D721Med (cell line): ENCODE results near the gene PIBF1.

ENCODE experiments used
- DNase-seq: peaks from one replicate; pipeline ENCODE4 v3.0.0; 2011; ENCODE audit warnings: low spot score; ENCODE audit not compliant: insufficient read length
- FAIRE-seq: peaks from 2 replicates; lab custom pipeline; 2011; peaks lifted over from hg19 to GRCh38; lab: Jason Lieb, UNC
- TF ChIP-seq, protein P1 (sequence below): IDR thresholded peaks from 2 replicates; pipeline ENCODE4 v1.5.1; 2012; ENCODE audit warnings: mild to moderate bottlenecking, control low read depth; ENCODE audit not compliant: insufficient read depth; ENCODE audit errors: missing control alignments

PIBF1 gene

DNA sequence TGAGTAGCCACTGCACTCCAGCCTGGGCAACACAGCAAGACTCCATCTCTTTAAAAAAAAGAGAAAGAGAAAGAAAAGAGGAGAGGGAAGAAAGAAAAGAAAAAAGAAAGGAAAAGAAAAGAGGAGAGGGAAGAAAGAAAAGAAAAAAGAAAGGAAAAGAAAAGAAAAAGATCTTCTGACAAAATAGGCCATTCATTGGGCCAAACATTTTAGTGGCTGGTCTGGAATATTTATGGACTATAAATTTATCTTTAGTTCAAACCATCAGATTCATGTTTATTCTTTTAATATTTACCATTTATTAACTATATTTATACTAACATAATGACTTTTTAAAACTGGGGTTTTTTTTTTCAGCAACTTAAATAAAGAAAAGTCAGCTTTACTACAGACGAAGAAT lies 191.3 kb downstream of the PIBF1 start:
- FAIRE-seq (no peak), DNase-seq (no peak)
- TF ChIP-seq, protein P1, sequence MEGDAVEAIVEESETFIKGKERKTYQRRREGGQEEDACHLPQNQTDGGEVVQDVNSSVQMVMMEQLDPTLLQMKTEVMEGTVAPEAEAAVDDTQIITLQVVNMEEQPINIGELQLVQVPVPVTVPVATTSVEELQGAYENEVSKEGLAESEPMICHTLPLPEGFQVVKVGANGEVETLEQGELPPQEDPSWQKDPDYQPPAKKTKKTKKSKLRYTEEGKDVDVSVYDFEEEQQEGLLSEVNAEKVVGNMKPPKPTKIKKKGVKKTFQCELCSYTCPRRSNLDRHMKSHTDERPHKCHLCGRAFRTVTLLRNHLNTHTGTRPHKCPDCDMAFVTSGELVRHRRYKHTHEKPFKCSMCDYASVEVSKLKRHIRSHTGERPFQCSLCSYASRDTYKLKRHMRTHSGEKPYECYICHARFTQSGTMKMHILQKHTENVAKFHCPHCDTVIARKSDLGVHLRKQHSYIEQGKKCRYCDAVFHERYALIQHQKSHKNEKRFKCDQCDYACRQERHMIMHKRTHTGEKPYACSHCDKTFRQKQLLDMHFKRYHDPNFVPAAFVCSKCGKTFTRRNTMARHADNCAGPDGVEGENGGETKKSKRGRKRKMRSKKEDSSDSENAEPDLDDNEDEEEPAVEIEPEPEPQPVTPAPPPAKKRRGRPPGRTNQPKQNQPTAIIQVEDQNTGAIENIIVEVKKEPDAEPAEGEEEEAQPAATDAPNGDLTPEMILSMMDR, result no peak

DNA sequence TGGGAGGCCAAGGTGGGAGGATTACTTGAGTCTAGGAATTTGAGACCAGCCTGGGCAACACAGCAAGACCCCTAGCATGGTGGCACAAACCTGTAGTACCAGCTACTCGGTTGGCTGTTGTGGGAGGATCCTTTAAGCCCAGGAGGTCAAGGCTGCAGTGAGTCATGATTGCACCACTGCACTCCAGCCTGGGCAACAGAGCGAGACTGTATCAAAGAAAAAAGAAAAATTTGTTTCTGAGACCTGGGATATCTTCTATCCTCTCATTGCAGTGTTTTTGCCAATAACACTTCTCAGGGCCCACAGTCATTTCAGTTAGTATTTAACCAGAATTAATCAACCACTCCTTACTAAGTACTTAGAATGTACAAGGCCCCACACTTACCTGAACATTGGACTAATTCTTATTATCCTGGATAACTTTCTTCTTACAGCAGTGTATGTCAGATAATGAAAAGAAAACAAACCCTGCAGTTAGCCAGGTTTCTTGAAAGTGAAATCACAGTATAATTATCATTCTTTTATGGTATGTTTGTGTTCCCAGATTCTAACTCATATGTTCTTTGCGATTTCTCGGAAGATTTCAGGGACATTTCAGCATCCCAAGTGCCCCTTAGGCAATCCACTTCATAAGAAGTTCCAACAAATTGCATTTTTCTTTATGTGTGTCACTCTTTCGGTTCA lies 201.3 kb downstream of the PIBF1 start:
- DNase-seq (no peak), FAIRE-seq (no peak)
- TF ChIP-seq, protein P1, result no peak

DNA sequence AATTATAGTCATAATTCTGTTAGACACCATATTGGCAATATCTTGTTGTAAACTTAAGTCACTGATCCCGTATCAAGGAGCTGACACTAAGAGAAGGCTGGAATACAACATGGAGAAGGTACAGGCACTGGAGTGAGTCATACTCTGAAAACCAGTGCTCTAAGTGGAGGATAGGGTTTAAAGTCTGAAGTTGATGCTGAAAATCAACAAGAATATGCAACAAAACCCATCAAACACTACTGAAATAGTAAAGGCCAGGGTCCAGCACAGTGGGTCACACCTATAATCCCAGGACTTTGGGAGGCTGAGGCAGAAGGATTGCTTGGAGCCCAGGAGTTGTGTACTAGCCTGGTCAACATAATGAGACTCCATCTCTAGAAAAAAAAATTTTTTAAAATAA lies 203.7 kb downstream of the PIBF1 start:
- TF ChIP-seq, protein P1, result no peak
- DNase-seq, result no peak
- no peak for FAIRE-seq

DNA sequence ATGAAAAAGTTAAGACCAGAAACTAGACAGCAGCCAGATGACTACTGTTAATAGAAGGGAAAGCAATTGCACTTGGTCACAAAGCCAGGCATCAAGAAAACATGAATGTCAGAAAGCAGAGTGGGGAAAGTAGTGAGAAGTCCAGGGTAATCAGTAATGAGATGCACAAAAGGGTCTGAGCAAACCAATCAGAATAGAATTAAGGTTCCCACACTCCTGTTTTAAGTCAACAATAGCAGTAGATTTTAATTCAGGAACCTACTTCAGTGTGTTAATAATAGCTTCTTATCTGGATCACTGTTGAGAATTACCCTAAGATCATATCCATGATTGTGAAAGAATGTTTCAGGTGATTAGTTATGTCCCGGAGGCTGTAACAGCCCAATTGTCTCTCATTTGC lies 204.3 kb downstream of the PIBF1 start:
- DNase-seq, result no peak
- FAIRE-seq, result no peak
- TF ChIP-seq, protein P1, result no peak

DNA sequence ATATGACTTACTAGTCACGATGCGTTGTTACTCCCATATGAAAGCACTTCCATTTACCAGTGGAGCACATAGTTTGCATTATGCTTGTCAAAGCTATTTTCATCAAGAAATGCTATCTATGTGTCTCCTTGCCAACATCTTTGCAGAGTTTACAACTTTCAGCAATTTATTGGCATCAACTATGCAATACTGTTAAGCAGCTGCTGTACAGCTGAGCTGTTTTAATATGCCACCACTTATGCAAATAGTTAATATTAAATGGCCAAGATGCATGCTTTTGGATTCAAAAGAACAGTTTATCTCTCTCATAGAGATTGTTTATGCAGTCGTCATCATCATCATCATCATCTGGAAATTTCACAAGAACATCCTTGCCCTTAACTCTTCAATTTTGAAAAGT lies 209.0 kb downstream of the PIBF1 start:
- TF ChIP-seq, protein P1, result no peak
- DNase-seq, result no peak
- no peak for FAIRE-seq

DNA sequence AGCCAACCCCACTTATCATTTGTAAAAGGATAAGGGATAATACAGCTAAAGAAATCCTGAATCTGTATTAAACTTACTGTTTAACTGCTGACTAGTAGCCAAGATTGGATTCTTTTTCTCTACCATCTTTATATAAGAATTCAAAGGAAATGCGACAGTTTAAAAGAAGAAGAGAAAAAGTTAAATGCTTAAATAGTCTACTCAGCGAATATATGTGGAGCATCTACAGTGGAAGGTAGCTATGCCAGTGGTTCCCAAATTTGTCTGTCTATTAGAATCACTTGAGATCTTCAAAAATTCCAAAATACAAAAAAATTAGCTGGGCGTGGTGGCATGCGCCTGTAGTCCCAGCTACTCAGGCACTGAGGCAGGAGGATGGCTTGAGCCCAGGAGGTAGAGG lies 216.1 kb downstream of the PIBF1 start:
- TF ChIP-seq, protein P1, result no peak
- no peak for FAIRE-seq
- no peak for DNase-seq

DNA sequence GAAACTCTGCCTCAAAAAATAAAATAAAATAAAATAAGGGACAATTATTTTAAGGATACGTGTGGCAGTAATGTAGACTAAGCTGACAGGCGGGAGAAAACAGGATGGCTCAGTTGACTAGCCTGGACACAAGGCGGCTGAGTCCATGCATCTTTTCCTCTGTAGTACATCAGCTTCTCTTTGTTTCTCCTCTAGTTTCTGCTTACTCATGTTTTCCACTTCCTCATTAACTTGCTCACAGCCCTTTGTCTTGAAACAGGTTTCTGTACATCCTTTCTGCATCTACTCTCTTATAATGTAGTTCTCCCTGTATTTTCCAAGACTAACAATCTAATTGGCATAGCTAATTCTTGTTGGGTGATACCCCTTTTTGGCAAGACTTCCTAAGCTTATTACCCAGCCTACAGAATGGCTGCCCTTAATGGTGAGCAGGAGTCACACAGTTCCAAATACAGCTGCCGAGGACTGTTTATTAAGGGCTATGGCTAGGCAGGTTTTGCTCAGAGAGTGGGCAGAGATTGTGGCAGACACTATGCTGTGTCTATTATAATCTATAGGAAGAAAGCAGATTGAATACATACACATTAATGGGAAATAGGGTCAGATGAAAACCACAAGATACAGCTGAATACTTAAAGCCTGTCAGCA lies 218.2 kb downstream of the PIBF1 start:
- FAIRE-seq (no peak), DNase-seq (no peak)
- TF ChIP-seq, protein P1, result no peak
